CD4-positive, alpha-beta T cell (primary cell): ENCODE results near the gene PSMD11. TPM values are rescaled to one million over a fixed set of nuclear protein-coding genes. Genes with fewer than 3 reads are reported as not detected.

Source experiments
- ATAC-seq: fragments of 200-7000 bp; cut with Tn5 transposase; one replicate; pipeline ENCODE4 v1.10.0; 2022; ENCODE audit warnings: mild to moderate bottlenecking; ENCODE audit not compliant: poor library complexity
- CTCF ChIA-PET: fragments of 350-600 bp; sonication (Branson Sonifier 250); formaldehyde crosslinking; loops from one replicate; lab custom pipeline; 2021; ENCODE audit warnings: antibody characterized with exemption, inconsistent platforms; lab: Charles Lee
- POLR2A ChIA-PET: fragments of 350-600 bp; sonication (Branson Sonifier 250); formaldehyde crosslinking; loops from one replicate; lab custom pipeline; 2021; ENCODE audit warnings: antibody characterized with exemption, inconsistent platforms; lab: Charles Lee
- DNase-seq, 14 experiments: peaks; one replicate each; pipeline ENCODE4 v3.0.0-alpha.2; 2013 to 2020; ENCODE audit warnings: mixed read lengths in 2 of 14
- H3K27ac ChIP-seq, 2 donors: one replicate each; pipeline versions ENCODE4 v1.5.1 to v1.7.0; 2013; ENCODE audit warnings: low read length in 2 of 2, low read depth in 1 of 2, mild to moderate bottlenecking in 1 of 2
- H3K27me3 ChIP-seq, 2 experiments: 1 replicate in 1 of 2; 2 replicates in 1 of 2; pipeline versions ENCODE4 v1.6.1 to v1.7.0; 2013; ENCODE audit warnings: low read length in 2 of 2, control low read depth in 1 of 2, mild to moderate bottlenecking in 1 of 2, moderate library complexity in 1 of 2; ENCODE audit not compliant: insufficient read depth in 2 of 2, control insufficient read depth in 1 of 2
- H3K36me3 ChIP-seq: one replicate; pipeline ENCODE4 v1.6.1; 2013; ENCODE audit warnings: low read length, control low read depth; ENCODE audit not compliant: insufficient read depth
- H3K4me1 ChIP-seq: one replicate; pipeline ENCODE4 v1.6.1; 2013; ENCODE audit warnings: low read length, control low read depth; ENCODE audit not compliant: insufficient read depth
- H3K4me3 ChIP-seq: one replicate; pipeline ENCODE4 v1.5.1; 2013; ENCODE audit warnings: mild to moderate bottlenecking, low read length, moderate library complexity
- H3K9me3 ChIP-seq, 2 experiments: 1 replicate in 1 of 2; 2 replicates in 1 of 2; pipeline versions ENCODE4 v1.6.1 to v1.7.0; 2013; ENCODE audit warnings: low read length in 2 of 2, mild to moderate bottlenecking in 2 of 2, control low read depth in 1 of 2, moderate library complexity in 1 of 2; ENCODE audit not compliant: control insufficient read depth in 1 of 2, insufficient read depth in 1 of 2
- H3K27ac Mint-ChIP-seq: one replicate; pipeline ENCODE4 v1.8.0; 2020; ENCODE audit warnings: mixed read lengths
- H3K27me3 Mint-ChIP-seq: one replicate; pipeline ENCODE4 v1.8.0; 2021; ENCODE audit warnings: mixed read lengths
- H3K36me3 Mint-ChIP-seq: one replicate; pipeline ENCODE4 v1.8.0; 2021; ENCODE audit warnings: low read depth, mixed read lengths
- H3K4me1 Mint-ChIP-seq: one replicate; pipeline ENCODE4 v1.8.0; 2021; ENCODE audit warnings: low read depth, mixed read lengths
- H3K4me3 Mint-ChIP-seq: one replicate; pipeline ENCODE4 v1.8.0; 2020; ENCODE audit warnings: mild to moderate bottlenecking, mixed read lengths
- H3K9me3 Mint-ChIP-seq: one replicate; pipeline ENCODE4 v1.8.0; 2020; ENCODE audit warnings: mixed read lengths
- CTCF ChIP-seq: fragments of 200-600 bp; IDR thresholded peaks from one replicate; pipeline ENCODE4 v1.8.0; 2022; ENCODE audit warnings: antibody characterized with exemption, mild to moderate bottlenecking
- intact Hi-C, 2 experiments: fragments of 100-400 bp; cut with DNase I in 1 of 2; cut with micrococcal nuclease in 1 of 2; formaldehyde crosslinking; loops; one replicate each; pipeline versions ENCODE4 v1.15.1 to v1.9.0; 2023 to 2025; cut with DNase I, micrococcal nuclease
- total RNA-seq, 174 experiments: library from RNA in 2 of 174; stranded (reverse) in 2 of 174; gene quantifications; one replicate each; pipeline ENCODE4 v1.2.3 and lab custom pipeline; 2021 to 2026

Gene PSMD11
- total RNA-seq, 2 experiments from 2014 or later: 67.6 to 68.7 TPM

- Mint-ChIP-seq H3K27me3 (no peaks in the 10 kb centered on the region), H3K4me3 (no peak overlapping the region), H3K27ac (no peak overlapping the region), H3K9me3 (peaks cover 6% of the 10 kb centered on the region), H3K36me3 (peaks cover 9% of the 10 kb centered on the region), H3K4me1 (no peaks in the 10 kb centered on the region)
- TF ChIP-seq CTCF: no peak
- Histone ChIP-seq H3K4me3 (no peak overlapping the region), H3K27me3 (no peaks in the 10 kb centered on the region), H3K4me1 (no peaks in the 10 kb centered on the region), H3K9me3 (peaks cover 9 to 10% of the 10 kb centered on the region in 2 experiments), H3K36me3 (no peaks in the 10 kb centered on the region), H3K27ac (no peak overlapping the region)
- POLR2A ChIA-PET: no interaction called here
- ATAC-seq (no peak), DNase-seq (no peak)
- intact Hi-C loops: no loop called here
- CTCF ChIA-PET: no interaction called here
These were observed 17.4 kb upstream of the PSMD11 start for GRCh38 chr17:32426894-32427293.

- ChIA-PET CTCF (no interaction called here), POLR2A (no interaction called here)
- Histone ChIP-seq H3K4me1 (no peaks in the 10 kb centered on the region), H3K4me3 (no peak overlapping the region), H3K27ac (no peak overlapping the region), H3K36me3 (no peaks in the 10 kb centered on the region), H3K27me3 (no peaks in the 10 kb centered on the region), H3K9me3 (peaks cover 9 to 10% of the 10 kb centered on the region in 2 experiments)
- DNase-seq (no peak), ATAC-seq (no peak)
- H3K4me1 Mint-ChIP-seq: no peaks in the 10 kb centered on the region
- H3K27me3 Mint-ChIP-seq: no peaks in the 10 kb centered on the region
- no peak for TF ChIP-seq CTCF
- H3K4me3 Mint-ChIP-seq: no peak overlapping the region
- peaks cover 9% of the 10 kb centered on the region for H3K36me3 Mint-ChIP-seq
- H3K9me3 Mint-ChIP-seq: peaks cover 6% of the 10 kb centered on the region
- intact Hi-C loops: no loop called here
- H3K27ac Mint-ChIP-seq: no peak overlapping the region
These were observed 14.7 kb upstream of the PSMD11 start for GRCh38 chr17:32429598-32429997.

GRCh38 chr17:32440722-32441121, 3.6 kb upstream of the PSMD11 start:
- no peaks in the 10 kb centered on the region for H3K27me3 Mint-ChIP-seq
- no peak overlapping the region for H3K27ac Mint-ChIP-seq
- peaks cover 17% of the 10 kb centered on the region for H3K4me1 ChIP-seq
- peak overlapping the region; percentile 42 for H3K4me3 Mint-ChIP-seq
- no peak overlapping the region for H3K27ac ChIP-seq
- intact Hi-C loops: loop anchor here (5.0 to 10.0 kb wide), 2 partner anchors 88 to 506 kb away; partner anchors contain the start of genes SUZ12 (in 1 of the 2) and ZNF207 (in 1 of the 2)
- TF ChIP-seq CTCF: no peak
- DNase-seq (no peak), ATAC-seq (no peak)
- POLR2A ChIA-PET: no interaction called here
- peaks cover 20% of the 10 kb centered on the region for H3K4me1 Mint-ChIP-seq
- H3K36me3 Mint-ChIP-seq: peaks cover 15% of the 10 kb centered on the region
- no peaks in the 10 kb centered on the region for H3K9me3 ChIP-seq
- H3K4me3 ChIP-seq: no peak overlapping the region
- H3K27me3 ChIP-seq: no peaks in the 10 kb centered on the region
- no peaks in the 10 kb centered on the region for H3K9me3 Mint-ChIP-seq
- no peaks in the 10 kb centered on the region for H3K36me3 ChIP-seq
- CTCF ChIA-PET: no interaction called here
